Measurements from ENCODE around the gene GPX1. TPM values are rescaled to one million over a fixed set of nuclear protein-coding genes. Genes with fewer than 3 reads are reported as not detected.

Gene GPX1
- total RNA-seq (2022; extraction: Qiagen RNA extraction) = 219 to 307 TPM (median 282 TPM) in 5 replicates

DNA sequence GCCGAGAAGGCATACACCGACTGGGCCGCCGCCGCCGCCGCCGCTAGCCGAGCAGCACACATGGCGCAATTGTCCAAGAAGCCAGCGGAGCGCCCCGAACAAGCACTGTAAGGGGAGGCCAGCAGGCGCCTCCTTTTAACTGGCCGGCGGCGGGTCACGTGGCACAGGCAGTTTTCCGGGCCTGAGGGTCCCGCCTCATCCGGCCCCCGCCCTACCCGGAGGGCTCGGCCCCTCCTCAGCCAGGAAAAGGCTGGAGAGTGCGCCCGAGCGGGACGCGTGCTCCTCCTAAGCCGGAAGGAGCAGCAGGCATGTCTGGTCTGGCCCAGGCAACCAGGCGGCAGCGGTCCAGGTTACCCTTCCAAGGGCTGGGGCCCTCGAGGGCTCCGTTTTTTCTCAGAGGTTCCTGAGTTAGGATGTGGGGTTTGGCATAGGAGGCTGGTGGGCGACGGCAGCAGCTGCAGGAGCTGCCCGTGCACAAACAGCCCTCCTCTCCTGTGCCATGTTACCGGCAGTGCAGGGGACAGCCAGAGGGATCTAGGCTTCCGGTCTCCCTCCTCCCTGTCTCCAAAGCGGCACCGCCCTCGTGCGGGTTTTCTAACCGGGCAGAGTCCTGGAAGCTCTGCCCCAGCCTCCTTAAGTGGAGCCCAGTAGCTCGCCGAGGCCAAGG, at the start of gene GPX1:
GPX1 (minus strand) TSS at position 137 of the 667 bp plus-strand sequence; CDS start at position 62, 75 bp downstream.

DNA sequence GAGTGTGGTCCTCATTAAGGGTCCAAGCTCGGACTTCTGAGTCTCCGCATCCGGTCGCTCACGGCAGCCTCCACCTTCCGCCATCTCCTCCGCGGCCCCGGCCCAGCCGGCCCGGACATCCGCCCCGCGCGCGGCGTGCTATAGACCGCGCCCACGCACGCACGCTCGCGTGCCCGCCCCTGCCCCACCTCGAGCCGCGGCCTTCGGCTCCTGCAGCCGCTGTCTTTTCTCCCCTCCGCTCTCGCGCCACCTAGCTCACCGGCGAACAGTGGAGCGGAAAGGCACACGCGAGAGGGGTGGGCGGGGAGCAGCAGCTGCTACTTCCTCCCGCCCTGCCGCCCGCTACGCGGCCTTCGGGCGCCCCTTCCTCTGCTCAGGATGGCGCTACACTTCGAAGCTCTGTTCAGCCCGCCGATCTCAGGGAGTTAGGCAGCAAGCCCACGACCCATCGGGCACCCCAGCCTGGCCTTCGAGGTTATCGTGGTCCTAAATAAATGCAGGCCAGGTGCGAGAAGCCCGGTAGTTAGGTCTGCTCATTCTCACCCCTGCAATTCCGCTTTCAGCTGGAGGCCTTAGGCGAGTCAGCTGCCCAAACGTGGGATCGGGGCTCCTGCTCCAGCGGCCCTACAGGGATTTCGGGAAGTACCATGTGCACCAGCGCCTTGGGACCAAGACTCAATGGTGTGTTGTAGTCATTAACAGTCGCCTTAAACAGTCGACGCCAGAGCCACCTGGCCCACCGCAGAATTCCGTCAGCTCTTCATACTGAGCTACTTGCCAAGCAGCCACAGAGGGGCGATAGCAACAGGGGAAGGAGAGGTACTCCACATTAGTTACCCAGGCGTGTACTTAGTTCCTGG, 18.0 kb downstream of the GPX1 start, which contains the start of gene USP4:
USP4 (minus strand) TSS at position 113 of the 860 bp plus-strand sequence; CDS start at position 84, 29 bp downstream.

Other genes starting within 250 kb of the GPX1 start
- gene USP19, start 237.5 kb downstream of the GPX1 start, total RNA-seq (2022; extraction: Qiagen RNA extraction) = 20.0 to 23.6 TPM (median 21.9 TPM) in 5 replicates
- 92.5 to 109 TPM (median 101 TPM) in 5 replicates for gene LAMB2, start 225.3 kb downstream of the GPX1 start, total RNA-seq (2022; extraction: Qiagen RNA extraction)
- gene CCDC71, start 192.0 kb downstream of the GPX1 start, total RNA-seq (2022; extraction: Qiagen RNA extraction) = 11.6 to 15.2 TPM (median 14.6 TPM) in 5 replicates
- 3.2 to 6.7 TPM (median 5.4 TPM) in 5 replicates for gene KLHDC8B, start 186.8 kb downstream of the GPX1 start, total RNA-seq (2022; extraction: Qiagen RNA extraction)
- 1.5 to 2.4 TPM (median 2.2 TPM) in 5 replicates for gene C3orf62, start 81.1 kb downstream of the GPX1 start, total RNA-seq (2022; extraction: Qiagen RNA extraction)
- 11.1 to 19.7 TPM (median 13.7 TPM) in 5 replicates for gene USP4, start 18.3 kb downstream of the GPX1 start, total RNA-seq (2022; extraction: Qiagen RNA extraction)
- 440 to 561 TPM (median 464 TPM) in 5 replicates for gene RHOA, start 53.6 kb upstream of the GPX1 start, total RNA-seq (2022; extraction: Qiagen RNA extraction)
- 22.2 to 23.7 TPM (median 22.7 TPM) in 5 replicates for gene TCTA, start 54.1 kb upstream of the GPX1 start, total RNA-seq (2022; extraction: Qiagen RNA extraction)
- 0.23 to 0.38 TPM (median 0.25 TPM) in 5 replicates for gene AMT, start 64.1 kb upstream of the GPX1 start, total RNA-seq (2022; extraction: Qiagen RNA extraction)
- gene NICN1, start 71.0 kb upstream of the GPX1 start, total RNA-seq (2022; extraction: Qiagen RNA extraction) = 5.6 to 6.8 TPM (median 5.9 TPM) in 5 replicates
- gene DAG1, start 111.9 kb upstream of the GPX1 start, total RNA-seq (2022; extraction: Qiagen RNA extraction) = 46.8 to 68.1 TPM (median 59.8 TPM) in 5 replicates
- gene BSN, start 196.1 kb upstream of the GPX1 start, total RNA-seq (2022; extraction: Qiagen RNA extraction) = 0.11 to 0.33 TPM (median 0.14 TPM) in 5 replicates

Measured in A549 treated with Hydrocortisone at 1 μM for 4 hours (cell line).